A673 (cell line): ENCODE data around the gene SERPINE1. TPM values are rescaled to one million over a fixed set of nuclear protein-coding genes. Genes with fewer than 3 reads are reported as not detected.
A peak's percentile ranks its signal among the peaks of the same experiment; 100 is the strongest.

Source experiments
- BruUV-seq: library from RNA; stranded (reverse); fragments of 400-500 nt; replicated peaks from 2 replicates; lab custom pipeline; 2021; lab: Mats Ljungman, UMichigan
- CTCF ChIA-PET: fragments of 300-600 bp; sonication (Branson Sonifier 250); formaldehyde crosslinking; loops from one replicate; lab custom pipeline; 2022; ENCODE audit warnings: antibody characterized with exemption; lab: Charles Lee
- POLR2A ChIA-PET: fragments of 300-600 bp; sonication (Branson Sonifier 250); formaldehyde crosslinking; loops from one replicate; lab custom pipeline; 2022; ENCODE audit warnings: antibody characterized with exemption; ENCODE audit not compliant: low non-redundant PET; lab: Charles Lee
- DNase-seq: peaks from one replicate; pipeline ENCODE4 v3.0.0-alpha.2; 2015; ENCODE audit warnings: low spot score
- H3K27ac ChIP-seq: fragments of 200-600 bp; sonication (generic); 2 replicates; pipeline ENCODE4 v1.5.1; 2016; ENCODE audit warnings: mixed run types, low read depth, mild to moderate bottlenecking, mixed read lengths, antibody characterized with exemption, low read length; ENCODE audit not compliant: poor library complexity, severe bottlenecking
- H3K27me3 ChIP-seq: fragments of 200-600 bp; sonication (generic); replicated peaks from 2 replicates; pipeline ENCODE4 v1.6.1; 2017; ENCODE audit warnings: mixed run types, low read depth, mild to moderate bottlenecking, mixed read lengths, antibody characterized with exemption, low read length; ENCODE audit not compliant: insufficient read depth, poor library complexity
- H3K36me3 ChIP-seq: fragments of 200-600 bp; sonication (generic); 2 replicates; pipeline ENCODE4 v1.6.1; 2016; ENCODE audit warnings: mixed run types, mild to moderate bottlenecking, mixed read lengths, antibody characterized with exemption, low read length; ENCODE audit not compliant: insufficient read depth, poor library complexity, severe bottlenecking
- H3K4me1 ChIP-seq: fragments of 200-600 bp; sonication (generic); 2 replicates; pipeline ENCODE4 v1.6.1; 2017; ENCODE audit warnings: mixed run types, mild to moderate bottlenecking, mixed read lengths, antibody characterized with exemption, low read length; ENCODE audit not compliant: insufficient read depth, poor library complexity, severe bottlenecking
- H3K4me3 ChIP-seq: fragments of 200-600 bp; sonication (generic); 2 replicates; pipeline ENCODE4 v1.5.1; 2016; ENCODE audit warnings: low read depth, mixed run types, mild to moderate bottlenecking, mixed read lengths, low read length; ENCODE audit not compliant: poor library complexity, severe bottlenecking
- H3K9me3 ChIP-seq: fragments of 200-600 bp; sonication (generic); 2 replicates; pipeline ENCODE4 v1.6.1; 2016; ENCODE audit warnings: mixed run types, low read depth, mild to moderate bottlenecking, mixed read lengths, antibody characterized with exemption, low read length; ENCODE audit not compliant: poor library complexity, severe bottlenecking
- EZH2 ChIP-seq: fragments of 200-600 bp; sonication (generic); IDR thresholded peaks from 2 replicates; pipeline ENCODE4 v1.6.1; 2017; ENCODE audit warnings: borderline replicate concordance, low read depth, mild to moderate bottlenecking, mixed read lengths, antibody characterized with exemption, low read length; ENCODE audit not compliant: poor library complexity, severe bottlenecking
- intact Hi-C: fragments of 100-400 bp; cut with micrococcal nuclease; formaldehyde crosslinking; loops from one replicate; pipeline ENCODE4 v1.10.0; 2022; ENCODE audit not compliant: unreplicated experiment
- total RNA-seq: library from RNA; stranded (reverse); gene quantifications from 2 replicates; pipeline ENCODE4 v1.2.3, GENCODE V29; 2021
- TF ChIP-seq, protein P1 (sequence below): fragments of 300-800, 200-600 bp; sonication (generic); conservative IDR thresholded peaks from 2 replicates; pipeline ENCODE4 v1.5.1; 2017; ENCODE audit warnings: low read depth, mild to moderate bottlenecking, antibody characterized with exemption, low read length, moderate library complexity, mixed read lengths

The SERPINE1 gene
- total RNA-seq, 1 experiment from 2014 or later = 5.3 TPM

DNA sequence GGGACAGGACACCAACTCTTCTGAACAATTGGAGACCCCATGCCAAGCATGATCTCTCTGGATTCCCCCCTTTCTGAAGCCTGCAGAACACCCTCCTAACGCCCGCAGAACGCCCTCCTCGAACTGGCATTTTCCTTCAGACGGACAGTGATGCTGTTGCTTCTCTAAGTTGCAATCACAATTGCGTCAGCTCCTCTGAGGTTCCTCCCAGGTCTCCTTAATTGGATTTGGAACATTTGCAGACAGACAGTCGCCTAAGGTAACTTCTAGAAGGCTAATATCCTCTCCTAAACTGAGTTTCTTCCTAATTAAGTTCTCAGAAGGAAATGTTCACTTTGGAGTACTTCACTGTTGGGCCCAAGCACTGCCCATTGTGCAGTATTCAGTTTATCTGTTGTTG is 20.5 kb upstream of the SERPINE1 start:
- BruUV-seq = no TSS peak
- no peaks in the 10 kb centered on the region for H3K27me3 ChIP-seq
- H3K36me3 ChIP-seq = no peaks in the 10 kb centered on the region
- CTCF ChIA-PET = no interaction called here
- H3K4me1 ChIP-seq = peaks cover 25% of the 10 kb centered on the region
- no peaks in the 10 kb centered on the region for H3K9me3 ChIP-seq
- TF ChIP-seq, protein P1, sequence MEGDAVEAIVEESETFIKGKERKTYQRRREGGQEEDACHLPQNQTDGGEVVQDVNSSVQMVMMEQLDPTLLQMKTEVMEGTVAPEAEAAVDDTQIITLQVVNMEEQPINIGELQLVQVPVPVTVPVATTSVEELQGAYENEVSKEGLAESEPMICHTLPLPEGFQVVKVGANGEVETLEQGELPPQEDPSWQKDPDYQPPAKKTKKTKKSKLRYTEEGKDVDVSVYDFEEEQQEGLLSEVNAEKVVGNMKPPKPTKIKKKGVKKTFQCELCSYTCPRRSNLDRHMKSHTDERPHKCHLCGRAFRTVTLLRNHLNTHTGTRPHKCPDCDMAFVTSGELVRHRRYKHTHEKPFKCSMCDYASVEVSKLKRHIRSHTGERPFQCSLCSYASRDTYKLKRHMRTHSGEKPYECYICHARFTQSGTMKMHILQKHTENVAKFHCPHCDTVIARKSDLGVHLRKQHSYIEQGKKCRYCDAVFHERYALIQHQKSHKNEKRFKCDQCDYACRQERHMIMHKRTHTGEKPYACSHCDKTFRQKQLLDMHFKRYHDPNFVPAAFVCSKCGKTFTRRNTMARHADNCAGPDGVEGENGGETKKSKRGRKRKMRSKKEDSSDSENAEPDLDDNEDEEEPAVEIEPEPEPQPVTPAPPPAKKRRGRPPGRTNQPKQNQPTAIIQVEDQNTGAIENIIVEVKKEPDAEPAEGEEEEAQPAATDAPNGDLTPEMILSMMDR = no peak
- no peak for TF ChIP-seq EZH2
- no peak overlapping the region for H3K4me3 ChIP-seq
- POLR2A ChIA-PET = no interaction called here
- no peak overlapping the region for H3K27ac ChIP-seq
- intact Hi-C loops = no loop called here
- DNase-seq = no peak

DNA sequence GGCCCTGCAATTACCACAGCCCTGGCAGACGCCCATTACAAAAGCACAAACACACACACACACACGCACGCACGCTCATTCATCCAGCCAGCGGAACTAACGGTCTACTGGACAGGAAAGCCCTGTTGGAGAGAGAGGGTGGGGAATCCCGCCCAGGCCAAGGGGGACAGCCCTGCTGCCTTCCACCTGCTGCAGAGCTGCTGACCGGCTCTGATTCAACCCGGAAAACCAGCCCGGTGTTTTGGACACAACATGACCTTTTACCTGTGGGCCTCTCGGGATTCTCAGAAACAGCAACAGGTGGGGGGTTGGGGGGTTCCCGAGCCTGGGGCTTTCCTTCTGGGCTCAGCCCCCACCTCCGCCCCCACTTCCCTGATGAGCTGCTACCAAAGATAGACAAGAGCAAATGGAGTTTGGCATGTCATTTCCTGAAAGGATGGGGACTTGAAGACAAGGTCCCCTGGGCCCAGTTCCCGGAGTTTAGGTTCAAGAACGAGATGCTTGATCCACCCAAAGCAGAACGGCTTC is 18.5 kb upstream of the SERPINE1 start:
- DNase-seq = peak; percentile 48
- ChIA-PET POLR2A (no interaction called here), CTCF (interaction anchor here (0.6 kb wide), 1 partner anchor 13 kb away, joined by 4 read pairs; no protein-coding TSS in a partner anchor)
- no peaks in the 10 kb centered on the region for H3K9me3 ChIP-seq
- no peaks in the 10 kb centered on the region for H3K36me3 ChIP-seq
- H3K4me1 ChIP-seq = peaks cover 25% of the 10 kb centered on the region
- no TSS peak for BruUV-seq
- H3K27me3 ChIP-seq = no peaks in the 10 kb centered on the region
- peak overlapping the region; percentile 30 for H3K27ac ChIP-seq
- intact Hi-C loops = no loop called here
- TF ChIP-seq, protein P1 = no peak
- TF ChIP-seq EZH2 = no peak
- H3K4me3 ChIP-seq = no peak overlapping the region

DNA sequence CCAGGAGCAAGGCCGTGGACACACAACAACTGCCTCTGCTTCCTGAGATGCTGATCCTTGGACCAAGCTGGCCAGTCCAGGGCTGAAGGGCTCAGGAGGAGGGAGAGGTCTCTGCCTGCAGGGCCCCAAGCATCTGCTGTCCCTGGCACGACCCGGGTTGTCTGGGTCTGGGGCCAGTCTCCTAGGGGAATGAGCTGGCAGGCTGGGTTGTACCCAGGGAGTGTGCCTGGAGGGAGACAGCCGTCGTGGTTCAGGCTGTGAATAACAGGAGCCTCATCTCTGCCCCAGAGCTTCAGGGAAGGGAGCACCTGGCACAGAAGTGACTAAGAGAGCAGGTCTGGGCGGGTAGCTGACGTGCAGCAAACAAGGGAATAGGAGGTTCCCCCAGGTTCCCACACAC is 17.9 kb upstream of the SERPINE1 start:
- intact Hi-C loops = no loop called here
- no peaks in the 10 kb centered on the region for H3K9me3 ChIP-seq
- TF ChIP-seq EZH2 = no peak
- TF ChIP-seq, protein P1 = no peak
- POLR2A ChIA-PET = no interaction called here
- H3K36me3 ChIP-seq = no peaks in the 10 kb centered on the region
- peaks cover 23% of the 10 kb centered on the region for H3K4me1 ChIP-seq
- no peak for DNase-seq
- peak overlapping the region; percentile 30 for H3K27ac ChIP-seq
- CTCF ChIA-PET = interaction anchor here (0.6 kb wide), 1 partner anchor 14 kb away, joined by 4 read pairs; no protein-coding TSS in a partner anchor
- BruUV-seq = no TSS peak
- H3K27me3 ChIP-seq = no peaks in the 10 kb centered on the region
- no peak overlapping the region for H3K4me3 ChIP-seq
